NCI-H2029 (cell line): Measurements from ENCODE around the gene CXorf65.

Experiments used
- DNase-seq: peaks from one replicate; lab custom pipeline; 2025; lab: John Stamatoyannopoulos, UW

CXorf65 gene

DNA sequence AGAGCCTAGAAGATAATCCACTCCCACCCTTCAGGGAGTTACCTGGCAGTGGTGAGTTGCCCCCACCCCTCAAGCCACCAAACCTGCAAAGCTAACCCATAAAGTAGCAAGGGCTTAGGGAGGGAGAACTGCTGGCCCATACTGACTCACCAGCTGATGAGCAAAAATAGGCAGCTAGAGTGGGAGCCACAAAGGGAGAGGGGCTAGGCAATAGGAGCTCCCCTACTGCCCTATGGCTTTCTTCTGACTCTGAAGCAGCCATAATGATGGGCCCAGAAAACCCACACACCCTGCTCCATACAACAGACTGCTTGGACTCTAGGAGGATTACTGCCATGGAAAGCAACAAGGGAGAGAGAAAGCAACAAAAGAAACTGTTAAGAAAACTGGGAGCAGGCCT, 46.4 kb downstream of the CXorf65 start:
- DNase-seq: no peak

- no peak for DNase-seq
These were observed 48.6 kb downstream of the CXorf65 start for GRCh38 chrX:71057848-71058530.

DNA sequence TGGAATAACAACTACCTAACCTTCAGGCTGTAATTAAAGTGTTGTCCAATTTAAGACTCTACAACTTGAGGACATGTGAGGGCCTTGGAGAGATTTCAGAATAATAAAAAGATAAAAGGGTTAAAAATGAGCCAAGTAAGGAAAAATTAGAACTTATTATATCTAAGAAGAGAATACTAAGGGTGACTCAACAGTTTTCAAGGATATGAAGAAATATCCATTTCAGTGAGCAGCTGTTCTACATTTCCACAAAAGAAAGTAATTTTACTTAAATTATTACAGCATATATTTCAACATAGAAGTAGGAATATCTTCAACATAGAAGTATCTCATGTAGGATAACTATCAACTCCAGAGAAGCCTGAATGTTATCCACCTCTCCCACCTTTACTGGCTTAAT, 49.7 kb downstream of the CXorf65 start:
- DNase-seq: no peak
